Ovary (tissue), 3 donors: Measurements from ENCODE around the gene ABCA1.

Experiments used
- CTCF ChIP-seq, 3 donors: fragments of 450-650 bp in 2 of 3; fragments of 200-600 bp in 1 of 3; IDR thresholded peaks; one replicate each; pipeline versions ENCODE4 v1.5.1 to v1.8.0; 2016 to 2022; ENCODE audit warnings: antibody characterized with exemption in 3 of 3, mild to moderate bottlenecking in 1 of 3
- POLR2A ChIP-seq: fragments of 450-650 bp; IDR thresholded peaks from one replicate; pipeline ENCODE4 v1.6.1; 2017; ENCODE audit warnings: antibody characterized with exemption, mild to moderate bottlenecking, moderate library complexity
- donor health status: DM: no; HTN: no; CAD: no.

DNA sequence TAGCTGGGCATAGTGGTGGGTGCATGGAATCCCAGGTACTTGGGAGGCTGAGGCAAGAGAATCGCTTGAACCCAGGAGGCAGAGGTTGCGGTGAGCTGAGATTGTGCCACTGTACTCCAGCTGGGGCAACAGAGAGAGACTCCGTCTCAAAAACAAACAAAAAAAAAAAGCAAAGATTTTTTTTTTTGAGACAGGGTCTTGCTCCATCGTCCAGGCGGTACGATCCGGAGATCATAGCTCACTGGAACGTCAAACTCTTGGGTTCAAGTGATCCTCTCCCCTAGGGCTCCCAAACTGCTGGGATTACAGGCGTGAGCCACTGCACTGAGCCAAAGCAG, 37.6 kb downstream of the ABCA1 start:
- TF ChIP-seq CTCF (IDR thresholded peaks at IDR 0.05) (no peak), POLR2A (no peak)
